Gastroesophageal sphincter (tissue), 4 donors: ENCODE data around the gene IFFO2. TPM values are rescaled to one million over a fixed set of nuclear protein-coding genes. Genes with fewer than 3 reads are reported as not detected.

Source experiments
- ATAC-seq: fragments of 150-250 bp; one replicate; pipeline ENCODE4 v1.9.1; 2016; ENCODE audit warnings: mild to moderate bottlenecking, moderate library complexity
- H3K27ac ChIP-seq, 4 donors: fragments of 200-600 bp; sonication (generic) in 3 of 4; 1 replicate in 3 of 4; 2 replicates in 1 of 4; pipeline ENCODE4 v1.5.1; 2016 to 2019
- H3K27me3 ChIP-seq: fragments of 200-600 bp; sonication (generic); one replicate; pipeline ENCODE4 v1.5.1; 2019
- H3K36me3 ChIP-seq, 2 donors: fragments of 200-600 bp; sonication (generic); one replicate each; pipeline ENCODE4 v1.5.1; 2019; ENCODE audit warnings: control low read depth in 1 of 2
- H3K4me1 ChIP-seq, 3 donors: fragments of 200-600 bp; sonication (generic); 1 replicate in 2 of 3; 2 replicates in 1 of 3; pipeline ENCODE4 v1.5.1; 2016 to 2019; ENCODE audit warnings: control low read depth in 2 of 3
- H3K4me3 ChIP-seq, 2 donors: fragments of 200-600 bp; sonication (generic); one replicate each; pipeline ENCODE4 v1.5.1; 2019; ENCODE audit warnings: mild to moderate bottlenecking in 1 of 2, moderate library complexity in 1 of 2
- H3K9me3 ChIP-seq, 3 donors: fragments of 200-600 bp; sonication (generic); one replicate each; pipeline ENCODE4 v1.5.1; 2017 to 2019; ENCODE audit warnings: control low read depth in 2 of 3
- EP300 ChIP-seq: sonication (generic); formaldehyde crosslinking; IDR thresholded peaks from one replicate; pipeline ENCODE4 v1.6.1; 2017; ENCODE audit warnings: antibody characterized with exemption, mild to moderate bottlenecking
- POLR2A ChIP-seq, 2 donors: fragments of 450-650 bp; IDR thresholded peaks; one replicate each; pipeline ENCODE4 v1.6.1; 2017; ENCODE audit warnings: antibody characterized with exemption in 2 of 2, mild to moderate bottlenecking in 2 of 2, moderate library complexity in 1 of 2
- POLR2AphosphoS5 ChIP-seq: sonication (generic); formaldehyde crosslinking; IDR thresholded peaks from one replicate; pipeline ENCODE4 v1.6.1; 2017; ENCODE audit warnings: antibody characterized with exemption
- WGBS, 2 donors: methylation state at CpG; one replicate each; pipeline ENCODE4 v1.1.5; 2018; ENCODE audit warnings: low coverage in 1 of 2; 5-methylcytosine and 5-hydroxymethylcytosine counted together
- total RNA-seq, 4 donors: library from RNA; depleted of rRNA; stranded (reverse); fragments of >200 nt; gene quantifications; one replicate each; pipeline ENCODE4 v1.1.0, GENCODE V29; 2016
- TF ChIP-seq, protein P1 (sequence below), 4 experiments: fragments of 200-600 bp in 2 of 4; fragments of 450-650 bp in 2 of 4; sonication (generic) in 1 of 4; IDR thresholded peaks; one replicate each; pipeline ENCODE4 v1.5.1; 2017 to 2019; ENCODE audit warnings: antibody characterized with exemption in 4 of 4, mild to moderate bottlenecking in 2 of 4, moderate library complexity in 2 of 4

The IFFO2 gene
- total RNA-seq, 4 donors from 2014 or later: 9.3 to 18.4 (median 12.7) TPM

DNA sequence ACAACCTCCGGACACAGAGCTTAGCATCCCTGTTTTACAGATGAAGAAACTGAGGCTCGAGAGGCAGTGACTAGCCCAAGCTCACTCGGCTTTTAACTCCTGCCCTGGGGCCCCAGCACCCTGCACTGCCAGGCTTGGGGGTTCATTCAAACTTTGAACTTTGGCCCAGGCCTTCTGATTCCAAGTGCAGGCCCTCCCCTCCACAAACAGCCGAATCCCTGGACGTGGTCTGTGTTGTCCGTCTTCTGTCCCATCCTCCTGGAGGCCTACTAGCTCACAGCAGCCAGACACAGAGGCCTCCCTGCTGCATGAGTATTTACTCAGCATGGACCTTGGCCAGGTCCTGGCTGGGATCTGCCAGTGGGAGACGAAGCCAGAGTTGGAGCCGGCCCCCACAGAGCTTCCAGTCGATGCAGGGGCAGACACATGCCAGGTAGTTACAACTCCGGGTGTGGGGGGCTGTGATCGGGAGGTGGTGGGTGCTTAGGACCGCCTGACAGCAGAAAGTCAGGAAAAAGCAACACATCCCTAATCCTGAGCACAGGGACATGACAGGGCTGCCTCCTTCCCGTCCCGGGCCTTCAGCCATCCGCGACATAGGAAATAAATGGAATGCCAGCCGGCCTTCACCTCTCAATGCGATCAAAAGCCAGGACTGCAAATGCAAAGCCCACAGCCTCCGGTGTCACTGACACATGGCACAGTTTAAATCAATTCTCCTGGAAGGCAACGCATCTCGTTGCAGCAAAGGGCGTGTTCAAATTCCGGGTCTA is 7.4 kb downstream of the IFFO2 start:
- peak; percentile 40 for ATAC-seq
- Histone ChIP-seq H3K4me3 (peak overlapping the region in 1 of 2 donors; percentile 45), H3K9me3 (no peaks in the 10 kb centered on the region), H3K27me3 (no peaks in the 10 kb centered on the region), H3K4me1 (peaks cover 0 to 100% (median 75%) of the 10 kb centered on the region in 3 donors), H3K27ac (peak overlapping the region; percentile 82 to 97 (median 92)), H3K36me3 (no peaks in the 10 kb centered on the region)
- 26 to 34% methylated on average over 9 to 11 of the region's 23 CpGs for WGBS, 2 donors
- TF ChIP-seq, protein P1, sequence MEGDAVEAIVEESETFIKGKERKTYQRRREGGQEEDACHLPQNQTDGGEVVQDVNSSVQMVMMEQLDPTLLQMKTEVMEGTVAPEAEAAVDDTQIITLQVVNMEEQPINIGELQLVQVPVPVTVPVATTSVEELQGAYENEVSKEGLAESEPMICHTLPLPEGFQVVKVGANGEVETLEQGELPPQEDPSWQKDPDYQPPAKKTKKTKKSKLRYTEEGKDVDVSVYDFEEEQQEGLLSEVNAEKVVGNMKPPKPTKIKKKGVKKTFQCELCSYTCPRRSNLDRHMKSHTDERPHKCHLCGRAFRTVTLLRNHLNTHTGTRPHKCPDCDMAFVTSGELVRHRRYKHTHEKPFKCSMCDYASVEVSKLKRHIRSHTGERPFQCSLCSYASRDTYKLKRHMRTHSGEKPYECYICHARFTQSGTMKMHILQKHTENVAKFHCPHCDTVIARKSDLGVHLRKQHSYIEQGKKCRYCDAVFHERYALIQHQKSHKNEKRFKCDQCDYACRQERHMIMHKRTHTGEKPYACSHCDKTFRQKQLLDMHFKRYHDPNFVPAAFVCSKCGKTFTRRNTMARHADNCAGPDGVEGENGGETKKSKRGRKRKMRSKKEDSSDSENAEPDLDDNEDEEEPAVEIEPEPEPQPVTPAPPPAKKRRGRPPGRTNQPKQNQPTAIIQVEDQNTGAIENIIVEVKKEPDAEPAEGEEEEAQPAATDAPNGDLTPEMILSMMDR (IDR thresholded peaks at IDR 0.05): peak in 2 of 4 experiments; percentile 15 to 26
- no peak for TF ChIP-seq POLR2AphosphoS5

DNA sequence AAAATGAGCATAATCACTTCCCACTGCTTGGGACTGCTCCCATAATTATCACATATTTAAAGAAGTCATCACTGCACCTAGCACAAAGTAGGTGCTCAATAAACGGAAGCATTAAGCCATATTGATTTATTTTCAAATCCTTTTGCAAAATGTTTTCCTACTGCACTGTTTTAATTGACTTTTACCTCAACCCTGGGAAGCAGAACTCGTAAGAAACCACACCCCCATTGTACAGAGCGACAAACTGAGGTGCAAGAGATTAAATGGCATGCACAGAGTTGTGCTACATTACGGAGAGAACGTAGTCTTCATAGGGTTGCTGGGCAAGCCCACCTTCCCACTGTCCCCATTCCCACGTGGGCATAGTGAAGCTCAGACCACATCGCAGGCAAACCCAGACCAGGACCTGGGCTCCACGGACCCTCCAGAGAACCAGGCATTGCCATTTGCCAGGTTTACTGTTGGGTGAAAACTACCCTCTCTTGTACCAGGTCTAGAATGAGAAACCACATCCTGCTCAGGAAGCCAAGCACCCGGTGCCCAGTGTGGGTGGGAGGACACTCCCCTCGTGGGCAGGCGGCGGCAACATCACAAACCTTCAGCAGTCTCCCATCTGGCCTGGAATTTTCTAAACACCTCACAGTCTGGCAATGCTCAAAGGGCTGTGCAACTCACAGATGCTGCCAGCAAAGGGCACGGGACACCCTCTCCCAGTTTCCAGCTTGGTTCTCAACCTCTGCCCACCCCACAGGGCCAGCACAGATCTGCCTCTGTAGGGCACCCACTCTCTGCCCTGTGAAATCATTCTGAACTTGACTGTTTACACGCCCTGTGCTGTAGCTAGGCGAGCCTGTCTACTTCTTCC is 8.2 kb downstream of the IFFO2 start:
- WGBS, 2 donors: 57 to 58% methylated on average over 8 of the region's 15 CpGs
- peak; percentile 30 for ATAC-seq
- H3K9me3 ChIP-seq: no peaks in the 10 kb centered on the region
- H3K4me1 ChIP-seq: peaks cover 0 to 100% (median 67%) of the 10 kb centered on the region in 3 donors
- no peaks in the 10 kb centered on the region for H3K36me3 ChIP-seq
- no peak overlapping the region for H3K4me3 ChIP-seq
- TF ChIP-seq, protein P1 (IDR thresholded peaks at IDR 0.05): no peak
- TF ChIP-seq POLR2A (IDR thresholded peaks at IDR 0.05) (no peak), EP300 (no peak), POLR2AphosphoS5 (peak; percentile 68)
- H3K27ac ChIP-seq: peak overlapping the region; percentile 82 to 97 (median 92)
- no peaks in the 10 kb centered on the region for H3K27me3 ChIP-seq

GRCh38 chr1:18947570-18947969 is 8.9 kb downstream of the IFFO2 start:
- Histone ChIP-seq H3K27ac (peak overlapping the region in 3 of 4 donors; percentile 92 to 97 (median 92)), H3K9me3 (no peaks in the 10 kb centered on the region), H3K36me3 (no peaks in the 10 kb centered on the region), H3K27me3 (no peaks in the 10 kb centered on the region), H3K4me1 (peaks cover 0 to 100% (median 66%) of the 10 kb centered on the region in 3 donors), H3K4me3 (no peak overlapping the region)
- 73% methylated on average over 5 of the region's 9 CpGs; no CpG with 5 or more reads in 1 of the 2 donors for WGBS, 2 donors
- ATAC-seq: no peak
- TF ChIP-seq POLR2A (IDR thresholded peaks at IDR 0.05): no peak
- TF ChIP-seq, protein P1 (IDR thresholded peaks at IDR 0.05): no peak
- TF ChIP-seq EP300: no peak
- TF ChIP-seq POLR2AphosphoS5: no peak

- Histone ChIP-seq H3K27me3 (no peaks in the 10 kb centered on the region), H3K36me3 (no peaks in the 10 kb centered on the region), H3K9me3 (no peaks in the 10 kb centered on the region), H3K27ac (peak overlapping the region in 3 of 4 donors; percentile 92 to 97 (median 92)), H3K4me3 (no peak overlapping the region), H3K4me1 (peaks cover 0 to 100% (median 70%) of the 10 kb centered on the region in 3 donors)
- TF ChIP-seq EP300: no peak
- TF ChIP-seq POLR2A (IDR thresholded peaks at IDR 0.05): no peak
- TF ChIP-seq, protein P1 (IDR thresholded peaks at IDR 0.05): no peak
- no peak for TF ChIP-seq POLR2AphosphoS5
- WGBS, 2 donors: 68 to 70% methylated on average over 6 to 9 of the region's 15 CpGs
- no peak for ATAC-seq
These were observed 9.7 kb downstream of the IFFO2 start for GRCh38 chr1:18946550-18947381.
